ENCODE results near the gene INSR. TPM values are rescaled to one million over a fixed set of nuclear protein-coding genes. Genes with fewer than 3 reads are reported as not detected.

Gene INSR
- polyA plus RNA-seq, 1 of the 3 experiments (the other 2 are of a cell fraction), result 3.6 TPM

DNA sequence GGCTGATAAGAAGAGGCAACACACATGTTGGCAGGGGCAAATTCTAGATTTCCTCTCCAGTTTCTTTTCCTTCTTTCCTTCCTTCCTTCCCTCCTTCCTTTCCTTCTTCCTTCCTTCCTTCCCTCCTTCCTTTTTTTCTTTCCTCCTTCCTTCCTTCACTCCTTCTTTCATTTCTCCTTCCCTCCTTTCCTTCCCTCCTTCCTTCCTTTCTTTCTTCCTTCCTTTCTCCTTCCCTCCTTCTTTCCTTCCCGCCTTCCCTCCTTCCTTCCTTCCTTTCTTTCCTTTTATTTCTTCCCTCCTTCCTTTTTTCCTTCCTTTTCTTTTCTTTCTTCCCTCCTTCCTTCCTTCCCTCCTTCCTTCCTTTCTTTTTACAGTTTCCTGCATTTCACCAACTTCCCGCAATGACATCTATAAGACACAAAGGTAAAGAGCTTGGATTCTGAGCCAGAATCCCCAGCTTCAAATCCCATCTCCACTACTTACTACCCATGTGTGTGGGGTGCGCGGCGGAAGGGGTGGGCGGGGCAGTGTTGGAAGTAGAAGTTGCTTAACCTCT is 35.3 kb downstream of the INSR start:
- WGBS (ENCODE audit: low lambda C conversion rate), result 94% methylated on average over 6 of the region's 6 CpGs

DNA sequence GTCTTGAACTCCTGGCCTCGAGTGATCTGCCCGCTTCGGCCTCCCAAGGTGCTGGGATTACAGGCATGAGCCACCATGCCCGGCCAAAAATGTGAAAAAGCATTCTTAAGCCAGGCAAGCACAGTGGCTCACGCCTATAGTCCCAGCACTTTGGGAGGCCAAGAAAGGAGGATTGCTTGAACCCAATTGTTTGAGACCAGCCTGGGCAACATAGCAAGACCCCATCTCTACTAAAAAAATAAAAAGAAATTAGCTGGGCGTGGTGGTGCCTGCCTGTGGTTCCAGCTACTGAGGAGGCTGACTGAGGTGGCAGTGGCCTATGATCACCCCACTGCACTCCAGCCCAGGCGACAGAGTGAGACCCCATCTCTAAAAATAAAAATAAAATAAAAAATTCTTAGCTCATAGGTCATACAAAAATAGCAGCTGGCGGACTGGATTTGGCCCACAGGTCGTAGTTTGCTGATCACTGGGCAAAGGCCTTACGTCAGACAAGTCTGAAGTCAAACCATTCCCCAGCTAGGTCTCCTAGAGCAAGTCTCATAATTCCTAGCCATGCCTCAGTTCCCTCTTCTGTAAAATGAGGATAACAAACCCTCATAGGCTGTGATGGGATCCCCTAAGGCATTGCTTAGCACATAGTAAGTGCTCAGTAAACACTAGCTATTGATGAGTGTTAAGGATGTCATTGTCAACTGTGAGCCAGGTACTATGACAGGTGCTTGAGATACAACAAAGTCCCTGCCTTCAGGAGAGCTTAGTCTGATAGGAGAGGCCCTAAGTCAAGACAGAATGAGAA is 36.0 kb downstream of the INSR start:
- H3K9me2 ChIP-seq, result no peaks in the 10 kb centered on the region
- no peaks in the 10 kb centered on the region for H3F3A ChIP-seq (replicated peaks; ENCODE audit: insufficient read depth)
- no peaks in the 10 kb centered on the region for H3K9me3 ChIP-seq
- no peaks in the 10 kb centered on the region for H3K79me2 ChIP-seq (ENCODE audit: insufficient read depth)
- WGBS (ENCODE audit: low lambda C conversion rate), result 89% methylated on average over 9 of the region's 10 CpGs
- H3K4me3 ChIP-seq (ENCODE audit: low read depth in 2 of 2, low read length in 1 of 2), result no peak overlapping the region
- H4K20me1 ChIP-seq (ENCODE audit: insufficient read depth), result no peaks in the 10 kb centered on the region
- no peaks in the 10 kb centered on the region for H3K27me3 ChIP-seq (ENCODE audit: insufficient read depth)
- peaks cover 0 to 2% of the 10 kb centered on the region in 2 experiments; a peak in 1 of 4 replicates for H3K4me1 ChIP-seq (ENCODE audit: control insufficient read depth in 1 of 2, insufficient read depth in 2 of 2, low read depth in 1 of 2, low read length in 1 of 2)
- no peak overlapping the region for H3K4me2 ChIP-seq
- CTCF ChIA-PET, result interaction anchor here (1.1 kb wide), 1 partner anchor 49 kb away, joined by 3 read pairs; no protein-coding TSS in a partner anchor
- H3K36me3 ChIP-seq (replicated peaks in 1 of 2; ENCODE audit: control insufficient read depth in 1 of 2, insufficient read depth in 2 of 2, low read length in 1 of 2), result no peaks in the 10 kb centered on the region
- H2AFZ ChIP-seq (ENCODE audit: low read depth), result no peak overlapping the region
- DNase-seq, result no peak
- H3K27ac ChIP-seq (ENCODE audit: low read depth in 2 of 2, low read length in 1 of 2), result no peak overlapping the region
- no peak overlapping the region for H3K9ac ChIP-seq
- POLR2A ChIA-PET, result no interaction called here
- TF ChIP-seq RFX5 (IDR thresholded peaks at IDR 0.05; ENCODE audit: low read length), result no peak
- TF ChIP-seq SIN3A (IDR thresholded peaks at IDR 0.05; ENCODE audit: borderline replicate concordance, low read depth, low read length), result no peak
- TF ChIP-seq, protein P1, sequence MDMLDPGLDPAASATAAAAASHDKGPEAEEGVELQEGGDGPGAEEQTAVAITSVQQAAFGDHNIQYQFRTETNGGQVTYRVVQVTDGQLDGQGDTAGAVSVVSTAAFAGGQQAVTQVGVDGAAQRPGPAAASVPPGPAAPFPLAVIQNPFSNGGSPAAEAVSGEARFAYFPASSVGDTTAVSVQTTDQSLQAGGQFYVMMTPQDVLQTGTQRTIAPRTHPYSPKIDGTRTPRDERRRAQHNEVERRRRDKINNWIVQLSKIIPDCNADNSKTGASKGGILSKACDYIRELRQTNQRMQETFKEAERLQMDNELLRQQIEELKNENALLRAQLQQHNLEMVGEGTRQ (IDR thresholded peaks at IDR 0.05; ENCODE audit: borderline replicate concordance, low read depth, low read length), result no peak
- TF ChIP-seq GATA2 (CRISPR knock-in tag; IDR thresholded peaks at IDR 0.05), result no peak
- TF ChIP-seq, protein P2, sequence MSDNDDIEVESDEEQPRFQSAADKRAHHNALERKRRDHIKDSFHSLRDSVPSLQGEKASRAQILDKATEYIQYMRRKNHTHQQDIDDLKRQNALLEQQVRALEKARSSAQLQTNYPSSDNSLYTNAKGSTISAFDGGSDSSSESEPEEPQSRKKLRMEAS (IDR thresholded peaks at IDR 0.05; ENCODE audit: low read depth), result no peak
- no peak for TF ChIP-seq SMC3 (IDR thresholded peaks at IDR 0.05; ENCODE audit: low read depth, low read length)
- TF ChIP-seq, protein P3, sequence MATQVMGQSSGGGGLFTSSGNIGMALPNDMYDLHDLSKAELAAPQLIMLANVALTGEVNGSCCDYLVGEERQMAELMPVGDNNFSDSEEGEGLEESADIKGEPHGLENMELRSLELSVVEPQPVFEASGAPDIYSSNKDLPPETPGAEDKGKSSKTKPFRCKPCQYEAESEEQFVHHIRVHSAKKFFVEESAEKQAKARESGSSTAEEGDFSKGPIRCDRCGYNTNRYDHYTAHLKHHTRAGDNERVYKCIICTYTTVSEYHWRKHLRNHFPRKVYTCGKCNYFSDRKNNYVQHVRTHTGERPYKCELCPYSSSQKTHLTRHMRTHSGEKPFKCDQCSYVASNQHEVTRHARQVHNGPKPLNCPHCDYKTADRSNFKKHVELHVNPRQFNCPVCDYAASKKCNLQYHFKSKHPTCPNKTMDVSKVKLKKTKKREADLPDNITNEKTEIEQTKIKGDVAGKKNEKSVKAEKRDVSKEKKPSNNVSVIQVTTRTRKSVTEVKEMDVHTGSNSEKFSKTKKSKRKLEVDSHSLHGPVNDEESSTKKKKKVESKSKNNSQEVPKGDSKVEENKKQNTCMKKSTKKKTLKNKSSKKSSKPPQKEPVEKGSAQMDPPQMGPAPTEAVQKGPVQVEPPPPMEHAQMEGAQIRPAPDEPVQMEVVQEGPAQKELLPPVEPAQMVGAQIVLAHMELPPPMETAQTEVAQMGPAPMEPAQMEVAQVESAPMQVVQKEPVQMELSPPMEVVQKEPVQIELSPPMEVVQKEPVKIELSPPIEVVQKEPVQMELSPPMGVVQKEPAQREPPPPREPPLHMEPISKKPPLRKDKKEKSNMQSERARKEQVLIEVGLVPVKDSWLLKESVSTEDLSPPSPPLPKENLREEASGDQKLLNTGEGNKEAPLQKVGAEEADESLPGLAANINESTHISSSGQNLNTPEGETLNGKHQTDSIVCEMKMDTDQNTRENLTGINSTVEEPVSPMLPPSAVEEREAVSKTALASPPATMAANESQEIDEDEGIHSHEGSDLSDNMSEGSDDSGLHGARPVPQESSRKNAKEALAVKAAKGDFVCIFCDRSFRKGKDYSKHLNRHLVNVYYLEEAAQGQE (IDR thresholded peaks at IDR 0.05; ENCODE audit: low read depth, low read length), result no peak
- TF ChIP-seq GABPA (IDR thresholded peaks at IDR 0.05; ENCODE audit: low read depth), result no peak
- TF ChIP-seq, protein P4, sequence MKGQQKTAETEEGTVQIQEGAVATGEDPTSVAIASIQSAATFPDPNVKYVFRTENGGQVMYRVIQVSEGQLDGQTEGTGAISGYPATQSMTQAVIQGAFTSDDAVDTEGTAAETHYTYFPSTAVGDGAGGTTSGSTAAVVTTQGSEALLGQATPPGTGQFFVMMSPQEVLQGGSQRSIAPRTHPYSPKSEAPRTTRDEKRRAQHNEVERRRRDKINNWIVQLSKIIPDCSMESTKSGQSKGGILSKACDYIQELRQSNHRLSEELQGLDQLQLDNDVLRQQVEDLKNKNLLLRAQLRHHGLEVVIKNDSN (IDR thresholded peaks at IDR 0.05; ENCODE audit: borderline replicate concordance, low read depth), result no peak
- no peak for TF ChIP-seq YY1 (IDR thresholded peaks at IDR 0.05; ENCODE audit: low read depth)
- TF ChIP-seq MEF2A (IDR thresholded peaks at IDR 0.05; ENCODE audit: borderline replicate concordance, low read depth), result no peak

More for the DNA sequence above, 35.3 kb downstream of the INSR start:
- CTCF ChIA-PET, result no interaction called here
- Histone ChIP-seq H3K27ac (ENCODE audit: low read depth in 2 of 2, low read length in 1 of 2) (no peak overlapping the region), H3K36me3 (replicated peaks in 1 of 2; ENCODE audit: control insufficient read depth in 1 of 2, insufficient read depth in 2 of 2, low read length in 1 of 2) (no peaks in the 10 kb centered on the region), H3K9me3 (no peaks in the 10 kb centered on the region), H3F3A (replicated peaks; ENCODE audit: insufficient read depth) (no peaks in the 10 kb centered on the region), H4K20me1 (ENCODE audit: insufficient read depth) (no peaks in the 10 kb centered on the region), H3K9ac (no peak overlapping the region), H3K9me2 (no peaks in the 10 kb centered on the region), H3K4me1 (ENCODE audit: control insufficient read depth in 1 of 2, insufficient read depth in 2 of 2, low read depth in 1 of 2, low read length in 1 of 2) (peaks cover 0 to 2% of the 10 kb centered on the region in 2 experiments; a peak in 1 of 4 replicates), H3K79me2 (ENCODE audit: insufficient read depth) (no peaks in the 10 kb centered on the region), H3K4me2 (no peak overlapping the region), H2AFZ (ENCODE audit: low read depth) (no peak overlapping the region), H3K4me3 (ENCODE audit: low read depth in 2 of 2, low read length in 1 of 2) (no peak overlapping the region), H3K27me3 (ENCODE audit: insufficient read depth) (no peaks in the 10 kb centered on the region)
- TF ChIP-seq EP300 (IDR thresholded peaks at IDR 0.05; ENCODE audit: borderline replicate concordance in 1 of 2, low read depth in 1 of 2, low read length in 1 of 2), result no peak
- no peak for TF ChIP-seq MEF2A (IDR thresholded peaks at IDR 0.05; ENCODE audit: borderline replicate concordance, low read depth)
- no peak for TF ChIP-seq SMC3 (IDR thresholded peaks at IDR 0.05; ENCODE audit: low read depth, low read length)
- TF ChIP-seq FOXJ3 (CRISPR knock-in tag; IDR thresholded peaks at IDR 0.05), result no peak
- TF ChIP-seq, protein P5, sequence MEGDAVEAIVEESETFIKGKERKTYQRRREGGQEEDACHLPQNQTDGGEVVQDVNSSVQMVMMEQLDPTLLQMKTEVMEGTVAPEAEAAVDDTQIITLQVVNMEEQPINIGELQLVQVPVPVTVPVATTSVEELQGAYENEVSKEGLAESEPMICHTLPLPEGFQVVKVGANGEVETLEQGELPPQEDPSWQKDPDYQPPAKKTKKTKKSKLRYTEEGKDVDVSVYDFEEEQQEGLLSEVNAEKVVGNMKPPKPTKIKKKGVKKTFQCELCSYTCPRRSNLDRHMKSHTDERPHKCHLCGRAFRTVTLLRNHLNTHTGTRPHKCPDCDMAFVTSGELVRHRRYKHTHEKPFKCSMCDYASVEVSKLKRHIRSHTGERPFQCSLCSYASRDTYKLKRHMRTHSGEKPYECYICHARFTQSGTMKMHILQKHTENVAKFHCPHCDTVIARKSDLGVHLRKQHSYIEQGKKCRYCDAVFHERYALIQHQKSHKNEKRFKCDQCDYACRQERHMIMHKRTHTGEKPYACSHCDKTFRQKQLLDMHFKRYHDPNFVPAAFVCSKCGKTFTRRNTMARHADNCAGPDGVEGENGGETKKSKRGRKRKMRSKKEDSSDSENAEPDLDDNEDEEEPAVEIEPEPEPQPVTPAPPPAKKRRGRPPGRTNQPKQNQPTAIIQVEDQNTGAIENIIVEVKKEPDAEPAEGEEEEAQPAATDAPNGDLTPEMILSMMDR (IDR thresholded peaks at IDR 0.05), result no peak
- TF ChIP-seq, protein P4 (IDR thresholded peaks at IDR 0.05; ENCODE audit: borderline replicate concordance, low read depth), result no peak
- TF ChIP-seq RCOR1 (IDR thresholded peaks at IDR 0.05; ENCODE audit: low read length), result no peak
- POLR2A ChIA-PET, result no interaction called here
- no peak for DNase-seq
